Fibroblast of skin of abdomen (primary cell): Measurements from ENCODE around the gene RAB3IL1.

Source experiments
- DNase-seq: peaks from one replicate; pipeline ENCODE4 v3.0.0-alpha.2; 2013

The RAB3IL1 gene

DNA sequence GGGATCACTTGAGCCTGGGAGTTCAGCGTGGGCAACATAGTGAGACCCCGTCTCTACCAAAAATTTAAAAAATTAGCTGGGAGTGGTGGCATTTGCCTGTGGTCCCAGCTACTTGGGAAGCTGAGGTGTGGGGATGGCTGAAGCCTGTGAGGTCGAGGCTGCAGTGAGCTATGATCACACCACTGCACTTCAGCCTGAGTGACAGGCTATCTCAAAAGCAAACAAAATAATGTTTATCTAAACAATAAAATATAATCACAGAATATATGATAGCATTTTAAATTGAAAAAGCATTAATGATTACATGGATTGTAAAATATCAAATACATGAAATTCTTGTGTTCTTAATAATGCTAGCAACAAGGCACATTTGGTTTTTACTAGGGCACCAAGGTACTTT, 35.5 kb upstream of the RAB3IL1 start:
- no peak for DNase-seq

DNA sequence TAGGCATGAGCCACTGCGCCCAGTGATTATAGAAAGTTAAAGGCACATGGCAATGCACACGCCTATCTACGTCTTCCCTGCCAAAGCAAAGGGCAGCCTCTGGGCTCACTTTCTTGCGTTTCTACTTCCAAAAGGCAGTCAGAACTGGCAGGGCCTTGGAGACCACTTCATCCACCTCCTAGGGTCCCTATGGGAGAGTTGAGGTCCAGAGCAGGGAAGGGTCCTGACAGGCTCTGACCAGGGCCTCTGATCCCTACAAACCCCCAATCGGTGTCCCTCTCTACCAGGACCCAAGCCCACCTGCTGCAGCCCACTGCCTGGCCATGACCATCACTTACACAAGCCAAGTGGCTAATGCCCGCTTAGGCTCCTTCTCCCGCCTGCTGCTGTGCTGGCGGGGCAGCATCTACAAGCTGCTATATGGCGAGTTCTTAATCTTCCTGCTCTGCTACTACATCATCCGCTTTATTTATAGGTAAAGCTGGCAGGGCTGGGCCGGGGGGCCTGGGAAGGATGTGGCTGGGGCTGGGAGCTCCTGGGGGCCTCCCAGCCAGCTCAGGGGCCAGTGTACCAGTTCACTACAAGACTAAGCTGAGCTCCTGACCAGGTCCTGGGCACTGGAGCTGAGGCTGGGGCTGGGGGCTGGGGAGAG, 34.2 kb upstream of the RAB3IL1 start:
- no peak for DNase-seq

DNA sequence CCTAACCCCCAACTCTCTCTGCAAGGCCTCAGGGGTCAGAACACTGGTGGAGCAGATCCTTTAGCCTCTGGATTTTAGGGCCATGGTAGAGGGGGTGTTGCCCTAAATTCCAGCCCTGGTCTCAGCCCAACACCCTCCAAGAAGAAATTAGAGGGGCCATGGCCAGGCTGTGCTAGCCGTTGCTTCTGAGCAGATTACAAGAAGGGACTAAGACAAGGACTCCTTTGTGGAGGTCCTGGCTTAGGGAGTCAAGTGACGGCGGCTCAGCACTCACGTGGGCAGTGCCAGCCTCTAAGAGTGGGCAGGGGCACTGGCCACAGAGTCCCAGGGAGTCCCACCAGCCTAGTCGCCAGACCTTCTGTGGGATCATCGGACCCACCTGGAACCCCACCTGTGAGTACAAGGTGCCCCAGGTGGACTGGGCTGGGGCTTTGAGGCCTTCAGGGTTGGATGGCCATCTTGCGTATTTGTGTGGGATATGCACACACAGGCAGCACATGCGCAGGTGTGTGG, 32.7 kb upstream of the RAB3IL1 start, which contains the start of gene BEST1:
TSS of gene BEST1 (plus strand) at position 317 of the 513 bp plus-strand sequence. CDS start 1,456 bp downstream, outside the sequence.
- no peak for DNase-seq

DNA sequence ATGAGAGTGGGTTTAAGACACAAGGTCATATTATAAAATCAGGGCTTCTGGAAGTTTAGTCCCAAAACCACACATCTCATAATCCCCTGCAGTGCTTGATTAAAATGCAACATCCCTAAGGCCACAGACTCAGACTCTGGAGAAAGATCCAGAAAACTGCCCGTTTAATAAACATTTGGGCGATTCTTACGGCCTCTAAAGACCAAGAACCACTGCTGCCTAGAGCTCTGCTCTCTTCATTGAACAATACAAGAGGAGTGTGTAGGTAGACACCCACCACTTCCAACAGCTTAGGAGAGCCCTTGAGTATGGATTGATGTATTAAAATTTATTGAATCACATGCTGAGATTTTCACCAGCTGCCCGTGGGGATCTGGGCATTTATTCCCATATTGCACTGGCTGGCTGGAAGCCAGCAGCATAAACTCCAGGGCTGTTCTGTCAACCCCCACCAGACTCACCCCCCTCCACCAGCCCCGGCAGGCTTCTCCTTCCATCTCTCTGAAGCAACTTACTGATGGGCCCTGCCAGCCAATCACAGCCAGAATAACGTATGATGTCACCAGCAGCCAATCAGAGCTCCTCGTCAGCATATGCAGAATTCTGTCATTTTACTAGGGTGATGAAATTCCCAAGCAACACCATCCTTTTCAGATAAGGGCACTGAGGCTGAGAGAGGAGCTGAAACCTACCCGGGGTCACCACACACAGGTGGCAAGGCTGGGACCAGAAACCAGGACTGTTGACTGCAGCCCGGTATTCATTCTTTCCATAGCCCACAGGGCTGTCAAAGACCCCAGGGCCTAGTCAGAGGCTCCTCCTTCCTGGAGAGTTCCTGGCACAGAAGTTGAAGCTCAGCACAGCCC, 32.0 kb upstream of the RAB3IL1 start:
- DNase-seq: peak; percentile 98

DNA sequence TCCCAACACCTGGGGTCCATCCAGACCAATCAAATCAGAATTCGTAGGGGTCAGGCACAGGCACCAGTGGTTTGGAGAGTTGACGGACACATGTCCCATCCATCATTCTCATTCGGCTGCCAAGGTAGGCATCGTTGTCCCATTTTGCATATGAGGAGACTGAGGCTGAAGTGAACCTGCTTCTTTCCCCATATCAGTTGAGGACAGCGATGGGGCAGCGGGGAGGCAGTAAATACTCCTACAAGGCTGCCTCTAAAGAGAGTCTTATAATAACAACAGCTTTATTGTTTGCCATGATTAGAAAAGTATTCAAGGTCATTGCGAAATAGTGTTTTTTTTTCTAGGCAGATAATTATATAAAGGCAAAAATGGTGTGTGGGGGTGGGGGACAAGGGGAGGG, 31.1 kb upstream of the RAB3IL1 start:
- no peak for DNase-seq

DNA sequence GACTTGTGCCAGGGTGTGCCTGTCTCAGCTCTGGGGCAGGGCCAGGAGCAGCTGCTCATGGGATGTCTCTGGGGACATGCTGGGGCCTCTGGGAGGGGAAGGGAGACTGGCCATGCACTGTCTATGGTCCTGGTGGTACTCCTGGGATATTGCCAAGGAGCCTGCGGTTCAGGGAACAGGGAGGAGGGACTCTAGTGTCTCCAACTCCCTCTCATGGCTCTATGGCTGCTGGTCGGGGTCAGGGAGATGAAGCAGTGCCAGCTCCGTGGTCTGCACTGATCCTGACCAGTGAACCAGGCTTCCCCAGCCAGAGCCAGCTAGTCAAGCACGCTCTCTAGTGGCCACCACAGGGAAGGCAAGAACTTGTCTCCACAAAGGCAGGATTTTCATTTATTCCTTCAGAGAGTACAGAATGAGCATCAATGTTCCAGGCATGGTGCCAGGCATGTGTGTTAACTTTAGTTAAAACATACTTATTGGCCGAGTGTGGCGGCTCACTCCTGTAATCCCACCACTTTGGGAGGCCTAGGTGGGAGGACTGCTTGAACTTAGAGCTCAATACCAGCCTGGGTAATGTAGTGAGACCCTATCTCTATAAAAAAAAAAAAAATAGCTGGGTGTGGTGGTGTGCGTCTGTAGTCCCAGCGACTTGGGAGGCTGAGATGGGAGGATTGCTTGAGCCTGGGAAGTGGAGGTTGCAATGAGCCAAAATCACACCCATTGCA, 30.3 kb upstream of the RAB3IL1 start:
- peak; percentile 90 for DNase-seq

DNA sequence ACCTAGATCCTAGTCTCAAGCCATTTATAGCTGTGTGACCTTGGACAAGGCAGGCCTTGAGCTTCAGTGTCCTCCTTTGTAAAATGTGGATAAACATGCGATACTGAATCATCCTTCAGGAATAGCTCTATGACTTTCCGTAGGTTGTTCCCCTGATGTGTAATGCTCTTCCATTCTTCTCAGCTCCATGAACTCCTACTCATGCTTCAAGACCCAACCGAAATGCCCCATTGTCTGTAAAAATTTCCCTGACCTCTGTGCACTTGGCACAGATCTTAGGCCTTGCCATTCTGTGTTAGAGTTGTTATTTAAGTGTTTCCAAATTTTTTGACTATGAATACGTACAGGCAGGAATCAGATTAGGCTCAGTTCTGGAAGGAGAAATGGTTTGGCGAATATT, 29.5 kb upstream of the RAB3IL1 start:
- no peak for DNase-seq

DNA sequence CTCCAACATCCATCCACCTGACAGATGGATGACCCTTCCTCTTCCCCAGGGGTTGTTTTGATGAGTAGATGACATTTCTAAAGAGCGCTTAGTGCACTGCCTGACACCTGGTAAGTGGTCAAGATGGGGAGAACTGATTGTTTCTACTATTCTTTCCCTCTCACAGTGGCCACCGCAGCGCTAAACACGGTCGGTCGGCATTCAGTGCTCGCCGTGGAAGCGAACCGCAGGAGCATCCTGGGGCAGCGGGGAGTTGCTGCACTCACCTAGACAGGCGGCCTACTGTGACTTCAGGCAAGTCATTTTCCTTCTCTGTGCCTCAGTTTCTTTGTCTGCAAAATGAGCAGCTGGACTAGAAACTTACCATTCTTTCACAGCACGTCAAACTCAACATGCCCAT, 27.8 kb upstream of the RAB3IL1 start:
- no peak for DNase-seq

DNA sequence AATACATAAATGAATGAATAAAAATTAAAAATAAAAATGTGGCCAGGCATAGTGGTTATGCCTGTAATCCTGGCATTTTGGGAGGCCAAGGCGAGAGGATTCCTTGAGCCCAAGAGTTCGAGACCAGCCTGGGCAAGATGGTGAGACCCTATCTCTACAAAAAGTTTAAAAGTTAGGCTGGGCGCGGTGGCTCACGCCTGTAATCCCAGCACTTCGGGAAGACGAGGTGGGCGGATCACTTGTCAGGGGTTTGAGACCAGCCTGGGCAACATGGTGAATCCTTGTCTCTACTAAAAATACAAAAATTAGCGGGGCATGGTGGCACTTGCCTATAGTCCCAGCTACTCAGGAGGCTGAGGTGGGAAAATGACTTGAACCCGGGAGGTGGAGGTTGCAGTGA, 23.1 kb upstream of the RAB3IL1 start:
- DNase-seq: no peak

DNA sequence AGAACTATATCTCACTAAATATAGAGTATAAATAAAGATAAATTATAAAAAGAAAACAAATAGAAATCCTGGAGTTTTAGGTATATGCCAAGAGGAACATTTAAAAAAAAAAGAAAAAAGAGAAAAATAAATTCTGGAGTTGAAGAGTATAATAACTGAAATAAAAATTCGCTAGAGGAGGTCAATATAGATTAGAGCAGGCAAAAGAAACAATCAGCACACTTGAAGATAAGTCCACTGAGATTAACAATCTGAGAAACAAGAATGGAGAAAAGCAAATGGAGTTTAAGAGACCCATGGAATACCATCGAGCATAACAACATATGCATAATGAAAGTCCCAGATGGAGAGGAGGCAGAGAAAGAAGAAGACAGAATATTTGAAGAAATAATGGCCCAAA, 18.5 kb upstream of the RAB3IL1 start:
- no peak for DNase-seq

DNA sequence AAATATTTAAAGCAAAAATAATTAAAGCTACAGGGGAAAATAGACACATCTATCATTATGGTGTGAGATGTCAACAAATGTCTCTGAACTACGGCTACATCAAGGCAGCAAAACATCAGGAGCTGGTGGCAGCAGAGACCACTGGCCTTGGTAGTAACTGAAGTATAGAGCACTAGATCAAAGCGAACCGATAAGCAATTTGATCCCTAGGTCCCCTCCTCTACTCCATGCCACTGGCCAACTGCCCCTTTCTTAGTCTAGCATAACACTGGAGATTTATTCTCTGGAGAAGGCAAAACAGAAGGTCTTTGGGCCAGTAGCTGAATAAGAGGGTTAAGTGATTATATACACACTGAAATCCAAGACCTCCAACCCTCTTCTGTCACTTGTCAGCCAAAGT, 13.6 kb upstream of the RAB3IL1 start:
- no peak for DNase-seq

DNA sequence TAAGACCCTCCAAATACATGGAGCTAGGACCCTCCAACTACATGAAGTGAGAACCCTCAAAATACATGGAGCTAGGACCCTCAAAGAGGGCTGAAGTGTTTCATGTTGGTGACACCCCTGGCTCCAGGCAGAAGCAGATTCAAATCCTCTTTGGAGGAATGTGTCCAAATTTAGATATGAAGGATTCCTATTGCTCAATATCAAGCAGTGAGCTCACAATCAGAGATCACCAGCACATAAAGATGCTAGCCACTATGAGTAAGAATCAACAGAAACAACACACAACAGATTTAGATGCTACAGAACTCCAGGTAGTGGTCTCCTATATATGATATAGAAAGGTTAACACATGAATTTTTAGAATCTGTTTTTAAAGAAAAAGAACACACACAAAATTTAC, 11.2 kb upstream of the RAB3IL1 start:
- DNase-seq: no peak

DNA sequence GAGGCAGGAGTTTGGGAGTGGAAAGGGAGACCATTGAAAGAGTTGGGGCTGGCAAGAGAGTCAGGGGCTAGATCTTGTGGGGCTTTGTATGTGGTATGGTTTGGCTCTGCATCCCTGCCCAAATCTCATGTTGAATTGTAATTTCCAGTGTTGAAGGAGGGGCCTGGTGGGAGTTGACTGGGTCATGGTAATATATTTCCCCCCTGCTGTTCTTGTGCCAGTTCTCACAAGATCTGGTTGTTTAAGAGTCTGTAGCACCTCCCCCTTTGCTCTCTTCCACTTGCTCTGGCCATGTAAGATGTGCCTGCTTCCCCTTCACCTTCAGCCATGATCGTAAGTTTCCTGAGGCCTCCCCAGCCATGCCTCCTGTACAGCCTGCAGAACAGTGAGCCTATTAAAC, 10.1 kb upstream of the RAB3IL1 start:
- no peak for DNase-seq

DNA sequence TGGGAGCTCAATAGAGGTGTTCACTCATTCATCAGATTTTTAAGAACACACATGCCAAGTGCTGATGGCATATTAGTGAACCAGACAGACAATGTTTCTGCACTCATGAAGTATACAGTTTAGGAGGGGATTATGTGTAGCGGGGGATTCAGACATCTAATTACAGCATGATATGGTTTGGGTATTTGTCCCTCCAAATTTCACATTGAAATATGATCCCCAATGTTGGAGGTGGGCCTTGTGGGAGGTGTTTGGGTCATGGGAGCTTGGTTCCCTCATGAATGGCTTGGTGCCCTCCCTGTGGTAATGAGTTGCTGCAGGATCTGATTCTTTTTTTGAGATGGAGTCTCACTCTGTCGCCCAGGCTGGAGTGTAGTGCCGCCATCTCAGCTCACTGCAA, 8.9 kb upstream of the RAB3IL1 start:
- no peak for DNase-seq

DNA sequence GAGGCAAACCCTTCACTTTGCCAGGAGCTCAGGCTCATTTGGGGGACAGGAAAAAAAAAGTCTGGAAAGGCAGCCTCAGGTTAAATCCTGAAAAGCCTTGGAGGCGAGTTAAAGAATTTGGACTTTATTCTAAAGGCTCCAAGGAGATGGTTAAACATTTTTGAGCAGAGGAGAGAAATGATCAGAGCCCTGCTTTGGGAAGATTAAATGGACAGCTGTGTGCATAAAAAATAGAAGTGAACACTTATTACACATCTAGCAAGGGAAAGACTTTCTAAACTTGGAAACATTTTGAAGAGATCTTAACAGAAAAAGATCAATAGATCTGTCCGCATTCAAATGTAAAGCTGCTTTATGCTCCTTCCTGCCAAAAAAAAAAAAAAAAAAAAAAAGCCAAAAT, 8.4 kb upstream of the RAB3IL1 start:
- no peak for DNase-seq

DNA sequence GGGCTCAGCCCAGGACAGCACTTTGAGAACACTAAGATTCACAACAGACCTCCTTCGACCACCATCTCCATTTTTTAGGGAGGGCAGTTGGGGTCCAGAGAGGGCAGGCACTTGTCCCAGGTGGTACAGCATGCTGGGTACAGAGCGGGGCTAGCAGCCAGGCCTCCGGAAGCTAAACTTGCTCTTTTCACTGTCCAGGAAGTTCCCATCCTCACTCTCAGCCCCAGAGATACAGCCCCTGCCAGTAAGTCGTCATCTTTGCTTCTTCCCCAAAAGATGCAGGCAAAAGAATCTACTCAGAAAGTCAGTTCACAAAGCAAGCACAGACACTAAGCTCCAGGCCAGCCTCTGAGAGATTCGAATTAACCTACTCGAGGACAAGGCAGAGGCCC, 6.7 kb upstream of the RAB3IL1 start:
- DNase-seq: no peak

DNA sequence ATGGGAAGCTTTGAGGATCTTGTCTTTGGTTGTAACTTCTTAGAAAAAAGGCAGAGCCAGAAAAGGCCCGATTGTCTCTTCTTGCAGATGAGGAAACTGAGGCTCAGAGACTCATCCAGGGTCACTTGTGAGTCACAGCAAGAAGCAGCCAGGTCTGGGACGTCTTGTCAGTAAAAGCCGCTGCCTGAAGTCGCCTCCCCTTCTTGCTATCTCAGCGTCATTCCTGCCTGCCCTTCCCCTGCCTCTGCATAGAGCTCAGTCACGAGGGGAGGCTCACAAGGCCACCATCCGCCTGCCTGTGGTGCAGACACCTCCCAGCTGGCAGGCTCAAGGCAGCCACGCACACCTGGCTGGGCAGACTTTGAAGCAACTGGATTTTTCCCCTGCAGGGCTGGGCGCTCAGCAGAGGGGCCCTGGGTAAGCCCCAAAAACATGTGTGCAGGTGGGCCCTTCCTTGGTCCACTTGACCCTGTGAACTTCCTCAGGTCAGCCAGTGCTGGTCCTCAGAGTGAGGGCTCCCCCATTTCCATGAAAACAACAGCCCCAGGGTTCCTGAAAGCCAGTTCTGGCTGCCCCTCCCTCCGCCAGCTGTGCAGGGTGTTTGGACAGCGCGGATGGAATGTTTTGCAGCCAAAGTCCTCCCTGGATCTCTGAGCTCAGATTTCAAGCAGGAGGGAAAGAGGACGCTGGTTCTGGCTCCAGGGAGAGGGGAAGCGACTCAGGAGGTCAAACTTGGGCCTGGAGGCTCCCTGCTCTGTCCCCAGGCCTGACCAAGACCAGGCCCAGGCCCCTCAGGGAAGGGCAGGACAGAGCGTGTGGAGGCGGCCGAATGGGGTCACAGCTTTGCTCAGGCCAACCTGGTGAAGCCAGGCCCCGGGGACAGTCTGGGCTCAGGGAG, 6.0 kb upstream of the RAB3IL1 start:
- DNase-seq: peak; percentile 57

DNA sequence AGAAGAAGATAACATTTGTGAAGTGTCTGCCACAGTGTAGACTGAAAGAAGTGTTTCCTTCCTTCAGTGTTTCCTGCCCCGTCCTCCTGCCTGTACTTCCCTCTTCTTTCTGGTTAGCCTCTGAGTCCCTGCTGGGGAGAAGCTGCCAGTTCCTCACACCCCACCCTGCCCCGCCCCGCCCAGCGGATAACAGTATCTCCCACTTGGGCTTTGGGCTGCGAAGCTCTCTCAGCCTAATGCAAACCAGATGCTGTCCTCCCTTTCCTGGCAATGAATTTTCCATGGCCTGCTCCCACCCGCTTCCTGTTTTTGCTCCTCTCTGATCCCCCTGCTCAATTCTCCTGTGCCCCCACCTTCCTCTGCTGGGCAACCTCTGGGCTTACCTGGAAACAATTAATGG, 5.2 kb upstream of the RAB3IL1 start:
- peak; percentile 86 for DNase-seq

DNA sequence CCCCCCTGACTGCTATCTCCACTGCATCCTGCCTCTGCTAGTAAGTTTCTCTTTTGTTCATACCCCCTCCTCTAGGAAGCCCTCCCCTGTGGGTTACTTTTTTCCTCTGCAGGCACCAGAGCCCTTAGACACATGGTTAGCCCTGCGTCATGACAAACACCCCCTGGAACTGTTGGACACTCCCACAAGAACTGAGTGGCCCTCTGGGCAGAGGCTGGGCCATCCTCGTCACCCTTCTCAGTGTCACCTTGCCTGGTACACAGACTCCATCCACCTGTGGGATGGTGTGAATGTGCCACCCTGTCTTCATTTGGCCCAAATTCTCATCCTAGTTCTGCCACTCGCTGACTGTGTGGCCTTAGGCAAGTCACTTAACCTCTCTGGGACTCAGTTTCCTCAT, 4.1 kb upstream of the RAB3IL1 start:
- no peak for DNase-seq

DNA sequence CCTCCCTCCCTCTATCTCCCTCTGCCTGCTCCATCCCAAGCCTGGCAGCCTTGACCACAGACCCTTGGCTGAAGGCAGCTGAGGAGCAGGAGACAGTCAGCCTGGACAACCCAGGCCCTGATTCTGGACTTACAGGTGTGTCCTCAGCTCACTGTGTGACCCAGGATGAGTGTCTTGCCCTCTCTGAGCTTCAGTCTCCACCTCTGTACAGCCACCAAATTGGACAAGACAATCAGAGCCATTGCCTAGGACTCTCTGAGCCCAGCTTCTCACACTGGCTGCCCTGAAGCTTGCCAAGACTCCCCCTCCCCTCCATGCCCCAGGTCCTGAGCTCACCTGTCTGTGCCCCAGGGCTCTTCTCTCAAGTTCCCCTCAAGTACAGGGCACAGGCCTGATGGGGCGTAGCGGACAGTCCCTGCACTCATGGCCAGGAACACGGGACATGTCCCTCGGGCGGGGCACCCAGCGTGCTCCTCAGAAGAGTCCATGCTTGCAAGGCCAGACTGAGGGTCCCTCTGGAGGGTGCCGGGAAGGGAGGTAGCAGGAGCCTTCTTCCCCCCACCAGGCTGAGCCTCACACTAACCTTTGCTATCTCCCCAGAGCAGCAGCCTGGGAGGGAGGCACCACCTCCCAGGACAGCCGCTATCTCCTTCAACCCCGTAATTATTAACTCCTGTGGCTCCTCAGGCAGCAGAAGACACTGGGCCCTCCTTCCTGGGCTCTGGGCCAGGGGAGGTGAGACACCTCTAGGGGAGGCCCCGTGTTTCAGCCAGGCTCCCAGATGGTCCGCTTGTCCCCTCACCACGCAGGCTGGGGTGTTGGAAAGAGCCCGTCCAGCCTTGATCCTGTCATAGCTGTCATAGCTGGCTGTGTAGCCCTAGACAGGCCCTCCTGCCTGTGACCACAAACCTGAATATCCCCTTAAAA, 2.6 kb upstream of the RAB3IL1 start:
- no peak for DNase-seq
